GM04504 (cell line): ENCODE measurements around the gene TRPV3.
"Not testable (repeated sequence)": the region's sequence is repeated elsewhere in the genome, so short reads cannot be mapped to it uniquely, and the experiment has no call there.

Source experiments
- DNase-seq: peaks from one replicate; pipeline ENCODE4 v3.0.0-alpha.2; 2012; ENCODE audit warnings: low read depth

The TRPV3 gene

GRCh38 chr17:3524024-3524423 lies 33.6 kb downstream of the TRPV3 start:
- no peak for DNase-seq

DNA sequence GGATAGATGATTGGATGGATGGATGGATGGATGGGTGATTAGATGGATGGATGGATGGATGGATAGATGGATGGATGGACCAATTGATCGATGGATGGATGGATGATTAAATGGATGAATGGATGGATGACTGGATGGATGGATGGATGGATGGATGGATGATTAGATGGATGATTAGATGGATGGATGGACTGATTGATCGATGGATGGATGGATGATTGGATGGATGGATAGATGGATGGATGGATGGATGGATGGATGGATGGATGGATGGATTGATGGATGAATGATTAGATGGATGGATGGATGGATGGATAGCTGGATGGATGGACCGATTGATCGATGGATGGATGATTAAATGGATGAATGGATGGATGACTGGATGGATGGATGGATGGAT lies 38.1 kb downstream of the TRPV3 start:
- DNase-seq, result not testable (repeated sequence)

GRCh38 chr17:3514873-3515272 lies 42.7 kb downstream of the TRPV3 start:
- DNase-seq, result no peak

GRCh38 chr17:3514167-3514566 lies 43.4 kb downstream of the TRPV3 start:
- not testable (repeated sequence) for DNase-seq

- DNase-seq, result no peak
Measured at GRCh38 chr17:3513305-3514035, 44.1 kb downstream of the TRPV3 start.

GRCh38 chr17:3512505-3513171 lies 45.0 kb downstream of the TRPV3 start:
- peak; percentile 61 for DNase-seq

GRCh38 chr17:3511852-3512504 lies 45.6 kb downstream of the TRPV3 start:
- peak; percentile 22 for DNase-seq

GRCh38 chr17:3510090-3510489 lies 47.5 kb downstream of the TRPV3 start:
- no peak for DNase-seq

DNA sequence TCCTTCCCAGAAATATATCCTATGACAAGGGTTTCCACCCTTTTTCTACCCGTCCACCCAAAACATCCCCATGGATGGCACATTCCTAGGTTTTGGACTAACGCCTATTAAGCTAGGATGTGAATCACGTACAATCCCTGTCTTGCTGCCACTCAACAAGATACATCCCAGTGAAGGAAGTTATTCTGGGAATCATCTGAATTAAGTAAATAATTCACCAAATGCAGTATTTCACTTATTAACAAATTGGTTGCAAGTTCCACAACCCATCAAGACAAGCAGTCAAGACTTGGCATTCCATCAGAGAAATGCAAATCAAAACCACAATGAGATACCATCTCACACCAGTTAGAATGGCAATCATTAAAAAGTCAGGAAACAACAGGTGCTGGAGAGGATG lies 49.7 kb downstream of the TRPV3 start:
- DNase-seq, result no peak

DNA sequence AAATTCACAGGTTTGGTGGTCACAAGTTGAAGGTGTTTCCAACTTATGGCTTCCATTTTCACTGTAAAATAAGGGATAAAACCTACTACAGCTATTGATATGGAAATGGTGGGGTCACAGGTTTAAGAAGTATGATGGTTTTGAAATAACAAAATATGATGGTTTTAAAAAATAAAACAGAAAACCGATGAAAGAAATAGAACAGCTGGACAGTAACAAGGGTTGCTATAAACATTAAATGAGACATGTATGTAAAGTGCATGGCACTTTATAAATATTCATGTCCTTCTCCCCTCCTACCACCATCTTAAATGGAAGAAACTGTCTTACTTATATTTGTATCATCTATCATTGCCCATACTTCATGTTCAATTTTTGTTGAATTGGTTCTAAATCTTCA lies 50.5 kb downstream of the TRPV3 start:
- DNase-seq, result no peak

GRCh38 chr17:3506054-3506453 lies 51.6 kb downstream of the TRPV3 start:
- DNase-seq, result no peak

- no peak for DNase-seq
Measured at GRCh38 chr17:3505008-3505407, 52.6 kb downstream of the TRPV3 start.

- no peak for DNase-seq
Measured at GRCh38 chr17:3503285-3503684, 54.3 kb downstream of the TRPV3 start.

DNA sequence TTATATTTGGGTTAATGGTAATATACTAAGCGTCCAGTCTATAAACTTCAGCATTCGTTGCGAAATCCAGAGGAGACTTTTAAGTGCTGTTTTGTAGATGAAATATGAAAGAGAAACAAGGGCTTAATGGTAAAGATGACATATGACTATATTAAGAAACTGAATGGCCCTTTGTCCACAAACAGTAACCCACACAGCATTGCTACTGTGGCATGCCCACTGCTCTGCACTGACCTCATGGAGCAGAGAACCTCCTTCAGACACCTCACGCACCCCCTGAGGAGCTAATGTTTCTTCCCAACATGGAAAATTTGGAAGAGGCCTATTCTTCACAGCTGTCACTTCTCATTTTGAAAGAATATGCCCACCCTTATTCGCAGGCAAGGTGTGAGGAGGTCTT lies 55.1 kb downstream of the TRPV3 start:
- DNase-seq, result no peak

DNA sequence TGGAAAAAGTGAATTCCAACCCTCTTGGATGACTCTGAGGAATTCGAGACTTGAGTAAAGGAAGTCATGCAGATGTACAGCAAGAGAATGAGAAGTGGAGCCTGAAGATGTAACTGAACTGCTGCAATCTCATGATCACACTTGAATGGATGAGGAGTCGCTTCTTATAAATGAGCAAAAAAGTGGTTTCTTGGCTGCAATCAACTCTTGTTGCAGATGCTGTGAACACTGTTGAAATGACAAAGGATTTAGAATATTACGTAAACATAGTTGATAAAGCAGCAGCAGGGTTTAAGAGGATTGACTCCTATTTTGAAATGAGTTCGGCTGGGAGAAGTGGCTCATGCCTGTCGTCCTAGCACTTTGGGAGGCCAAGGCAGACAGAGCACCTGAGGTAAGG lies 56.3 kb downstream of the TRPV3 start:
- DNase-seq, result no peak

- DNase-seq, result no peak
Measured at GRCh38 chr17:3497101-3497500, 60.5 kb downstream of the TRPV3 start.

- DNase-seq, result no peak
Measured at GRCh38 chr17:3485481-3486068, 72.0 kb downstream of the TRPV3 start.

DNA sequence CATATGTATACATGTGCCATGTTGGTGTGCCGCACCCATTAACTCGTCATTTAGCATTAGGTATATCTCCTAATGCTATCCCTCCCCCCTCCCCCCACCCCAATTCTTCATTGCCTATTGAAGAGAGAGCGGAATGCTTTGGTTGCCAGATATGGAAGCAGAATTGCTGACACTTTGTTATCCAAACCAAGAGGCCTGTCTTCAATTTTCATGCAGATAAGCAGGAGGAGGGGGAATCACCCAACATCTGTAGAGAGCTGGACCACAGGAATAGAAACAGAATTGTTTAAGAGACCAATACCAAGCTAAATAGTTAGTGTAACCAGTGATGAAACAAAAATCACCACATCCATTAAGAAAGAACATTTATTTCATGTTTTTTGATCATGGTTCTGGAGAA lies 74.8 kb downstream of the TRPV3 start:
- DNase-seq, result no peak

GRCh38 chr17:3479988-3480387 lies 77.6 kb downstream of the TRPV3 start:
- no peak for DNase-seq

- DNase-seq, result no peak
Measured at GRCh38 chr17:3475812-3476610, 81.6 kb downstream of the TRPV3 start, which contains the start of gene ASPA. Gene ASPA (plus strand): TSS chr17:3475997. CDS start chr17:3476160, 163 bp downstream.

DNA sequence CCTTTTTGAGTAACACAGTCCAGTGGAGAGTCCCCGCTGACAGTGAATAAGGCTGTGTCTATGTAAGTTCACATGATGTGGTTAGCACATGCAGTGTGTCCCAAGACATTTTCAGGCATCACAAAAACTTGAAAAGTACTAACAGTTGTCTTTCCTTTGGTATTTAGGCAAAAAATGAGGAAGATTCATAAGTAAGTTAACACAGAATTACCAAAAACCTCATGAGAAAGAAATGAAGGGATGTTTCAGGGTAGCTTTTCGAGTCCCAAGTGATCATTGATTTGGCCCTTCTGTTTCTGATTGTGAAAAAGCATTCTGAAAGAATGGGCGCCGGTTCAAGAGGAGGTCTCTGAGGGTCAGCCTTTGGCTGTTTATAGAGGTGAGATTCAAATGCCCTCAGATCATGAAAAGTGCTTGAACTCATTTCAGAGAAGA lies 82.3 kb downstream of the TRPV3 start:
- no peak for DNase-seq

- DNase-seq, result no peak
Measured at GRCh38 chr17:3474212-3474611, 83.4 kb downstream of the TRPV3 start.
